GM18505 (cell line): ENCODE data around the gene FKTN.

Experiments used
- ATAC-seq: cut with Tn5 transposase; IDR thresholded peaks from one replicate; pipeline ENCODE4 v1.9.1; 2021; ENCODE audit not compliant: unreplicated experiment
- POLR2A ChIP-seq: IDR thresholded peaks from 4 replicates; pipeline ENCODE4 v1.6.1; 2011; ENCODE audit warnings: borderline replicate concordance; ENCODE audit not compliant: insufficient read depth, insufficient read length; ENCODE audit errors: extremely low read depth

Gene FKTN

GRCh38 chr9:105647595-105648349 lies 89.8 kb downstream of the FKTN start:
- TF ChIP-seq POLR2A = no peak
- ATAC-seq = no peak

DNA sequence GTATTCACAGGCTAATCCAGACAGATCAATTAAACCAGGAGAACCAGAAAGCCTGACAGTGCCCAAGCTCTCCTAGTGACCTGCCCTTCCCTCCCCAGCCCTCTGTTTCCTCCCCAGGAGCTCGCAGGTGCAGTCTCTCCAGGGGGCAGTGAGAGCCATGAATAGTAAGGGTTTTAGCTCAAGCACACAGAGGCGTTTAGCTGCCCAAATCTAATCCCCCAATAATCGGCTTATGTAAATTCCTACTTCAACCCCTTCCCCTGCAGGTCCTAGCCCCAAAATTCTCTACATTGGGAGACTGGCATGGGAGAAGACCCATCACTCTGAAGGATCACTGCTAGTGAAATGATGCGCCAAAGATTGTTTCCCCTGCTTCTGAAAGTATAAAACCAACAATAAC lies 93.9 kb downstream of the FKTN start:
- no peak for TF ChIP-seq POLR2A
- ATAC-seq = no peak

DNA sequence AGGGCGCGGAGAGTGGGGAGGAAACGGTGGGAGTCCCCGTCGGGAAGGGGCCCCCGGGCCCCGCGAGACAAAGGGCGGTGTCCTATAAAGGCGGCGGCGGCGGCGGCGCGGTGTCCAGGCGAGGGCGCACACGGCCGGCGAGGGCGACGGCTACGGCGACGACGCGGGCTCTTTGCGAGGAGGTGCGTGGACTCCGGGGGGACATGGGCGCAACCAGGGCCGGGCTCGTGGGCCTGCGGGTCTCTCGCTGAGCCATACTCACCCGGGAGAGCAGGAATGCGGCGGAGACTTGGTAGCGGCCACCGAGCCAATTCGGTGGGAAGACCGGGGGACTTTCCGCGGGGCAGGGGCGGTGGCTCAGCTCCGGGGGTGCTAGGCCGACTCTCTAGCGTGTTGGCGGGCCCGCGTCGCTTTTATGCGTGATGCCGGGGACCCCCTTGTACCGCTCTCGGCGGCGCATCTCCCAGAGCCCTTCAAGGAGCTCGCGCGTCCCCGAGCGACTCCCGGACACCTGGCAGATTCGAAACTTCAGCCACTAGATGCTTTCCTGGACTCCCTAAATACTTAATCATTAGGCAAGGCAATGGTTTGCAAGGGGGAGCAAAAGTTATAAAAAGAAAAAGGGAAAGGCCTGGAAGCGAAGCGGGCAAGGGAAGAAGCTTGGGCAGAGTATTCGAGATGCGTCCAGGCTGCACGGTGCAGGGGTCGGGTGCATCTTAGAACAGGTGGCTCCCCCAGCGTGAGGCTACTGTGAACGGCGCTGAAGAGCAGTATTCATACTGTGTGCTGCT lies 98.4 kb downstream of the FKTN start:
- ATAC-seq = no peak
- TF ChIP-seq POLR2A = no peak

DNA sequence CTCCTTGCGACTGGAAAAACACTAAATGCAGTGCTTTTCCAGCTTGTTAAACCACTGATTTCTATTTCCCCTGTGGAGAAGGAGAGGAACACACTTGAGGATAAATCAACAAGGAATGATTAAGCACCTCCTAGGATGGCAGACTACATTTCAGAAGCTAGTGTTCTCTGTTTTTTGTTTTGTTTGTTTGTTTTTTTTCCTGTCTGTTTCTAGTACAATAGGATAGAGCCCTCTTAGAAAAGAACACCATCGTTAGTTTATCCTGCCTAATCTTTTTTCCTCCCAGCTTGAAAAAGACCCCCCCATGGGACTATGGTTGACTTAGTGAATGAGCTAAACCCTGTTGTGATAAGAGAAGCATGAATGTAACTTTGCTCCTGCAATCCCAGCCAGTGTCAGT lies 100.4 kb downstream of the FKTN start:
- ATAC-seq = no peak
- TF ChIP-seq POLR2A = no peak

DNA sequence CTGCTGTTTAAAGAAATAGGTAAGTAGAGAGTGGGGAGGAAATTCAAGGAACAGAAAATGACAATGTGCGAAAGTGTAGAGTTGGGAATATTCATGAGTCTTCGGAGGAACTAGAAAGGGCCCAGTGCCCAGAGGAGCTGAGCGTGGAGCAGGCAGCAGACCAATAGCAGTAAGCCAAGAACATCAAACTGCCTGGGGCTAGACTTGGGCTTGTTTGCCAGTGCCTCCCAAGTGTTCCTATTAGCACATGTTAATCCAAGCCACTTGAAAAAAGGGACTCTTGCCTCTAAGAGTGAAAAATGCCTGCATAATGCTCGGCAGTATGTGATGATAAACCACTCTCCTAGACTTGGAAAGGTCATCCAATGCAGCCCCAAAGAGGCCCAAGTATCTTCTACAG lies 103.1 kb downstream of the FKTN start:
- no peak for TF ChIP-seq POLR2A
- ATAC-seq = no peak

DNA sequence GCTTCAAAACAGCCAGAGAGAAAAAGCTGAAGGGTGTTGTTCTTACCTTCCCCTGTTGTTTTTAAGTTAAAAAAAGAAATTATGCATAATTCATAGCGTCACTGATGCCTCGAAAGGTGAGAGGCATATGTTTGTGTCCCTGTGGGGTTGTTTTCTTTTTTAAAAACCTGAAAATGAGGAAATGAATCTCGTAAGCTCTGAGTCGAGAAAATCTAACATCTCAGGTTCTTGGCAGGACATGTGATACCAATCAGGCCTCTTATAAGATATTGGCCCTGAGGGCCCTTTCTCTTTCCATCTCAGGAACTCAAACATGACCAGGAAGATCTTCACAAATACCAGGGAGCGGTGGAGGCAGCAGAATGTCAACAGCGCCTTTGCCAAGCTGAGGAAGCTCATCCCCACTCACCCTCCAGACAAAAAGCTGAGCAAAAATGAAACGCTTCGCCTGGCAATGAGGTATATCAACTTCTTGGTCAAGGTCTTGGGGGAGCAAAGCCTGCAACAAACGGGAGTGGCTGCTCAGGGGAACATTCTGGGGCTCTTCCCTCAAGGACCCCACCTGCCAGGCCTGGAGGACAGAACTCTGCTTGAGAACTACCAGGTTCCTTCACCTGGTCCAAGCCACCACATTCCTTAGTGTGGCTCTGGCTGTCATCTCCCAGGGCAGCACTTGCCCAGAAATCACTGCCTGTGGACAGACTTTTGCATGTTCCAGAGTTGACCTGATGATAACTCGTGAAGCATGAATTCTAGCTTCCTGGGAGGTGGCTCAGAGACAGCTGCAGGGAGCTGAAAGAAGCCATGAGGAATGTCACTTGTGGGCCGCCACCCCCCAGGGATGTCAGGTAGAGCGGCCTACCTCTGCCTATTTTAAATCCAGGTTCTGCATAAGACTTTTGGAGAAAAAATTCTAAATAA lies 104.5 kb downstream of the FKTN start, which contains the start of gene TAL2:
TSS of gene TAL2 (plus strand) at position 274 of the 921 bp plus-strand sequence. CDS start at position 314, 40 bp downstream.
- peak; percentile 90 for ATAC-seq
- TF ChIP-seq POLR2A = no peak

GRCh38 chr9:105663914-105664313 lies 106.0 kb downstream of the FKTN start:
- no peak for ATAC-seq
- TF ChIP-seq POLR2A = no peak

GRCh38 chr9:105667867-105668266 lies 109.9 kb downstream of the FKTN start:
- no peak for TF ChIP-seq POLR2A
- no peak for ATAC-seq

GRCh38 chr9:105670315-105670714 lies 112.4 kb downstream of the FKTN start:
- TF ChIP-seq POLR2A = no peak
- no peak for ATAC-seq

DNA sequence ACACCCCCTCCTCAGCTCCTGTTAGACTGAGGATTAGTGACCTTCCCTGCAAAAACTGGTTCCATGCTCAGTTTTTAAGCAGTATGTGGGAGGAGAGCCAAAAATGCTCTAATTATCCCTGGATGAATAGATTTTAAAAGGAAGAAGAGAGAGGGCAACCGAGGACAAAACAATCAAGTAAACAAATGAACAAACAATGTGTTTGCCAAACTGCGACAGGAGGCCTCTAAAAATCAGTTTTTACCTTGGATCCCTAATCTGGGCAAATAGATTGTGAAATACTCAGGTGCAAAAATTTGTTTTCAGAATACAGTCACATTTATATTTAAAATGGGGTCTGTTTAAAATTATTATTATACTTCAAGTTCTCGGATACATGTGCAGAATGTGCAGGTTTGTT lies 112.8 kb downstream of the FKTN start:
- TF ChIP-seq POLR2A = no peak
- ATAC-seq = no peak

GRCh38 chr9:105672711-105673234 lies 114.8 kb downstream of the FKTN start:
- ATAC-seq = no peak
- TF ChIP-seq POLR2A = no peak

DNA sequence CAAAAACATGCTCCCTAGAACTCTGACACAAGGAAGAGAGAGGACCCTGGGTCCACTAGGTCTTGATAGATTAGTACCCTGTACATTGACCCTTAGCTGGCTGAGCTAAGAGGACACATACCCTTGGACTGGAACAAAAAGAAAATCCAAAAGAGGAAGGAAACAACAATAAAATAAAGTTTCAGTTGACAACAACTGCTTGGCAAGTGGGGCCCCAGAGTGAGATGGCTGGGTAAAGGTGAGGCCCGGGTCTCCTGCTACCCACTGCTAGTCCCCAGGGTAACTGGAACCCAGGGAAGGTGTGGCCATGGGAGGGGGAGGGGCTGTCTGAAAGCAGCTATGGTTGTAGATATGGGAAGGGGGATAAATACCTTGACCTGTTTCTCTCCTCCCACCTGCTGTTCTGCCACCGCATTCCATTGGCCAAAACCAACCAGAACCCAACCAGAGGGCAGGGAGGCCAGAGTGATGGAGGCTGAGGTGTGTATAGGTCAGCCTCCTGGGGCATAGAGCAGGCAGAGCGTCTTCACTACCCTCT lies 116.0 kb downstream of the FKTN start:
- no peak for TF ChIP-seq POLR2A
- no peak for ATAC-seq
